Hindlimb muscle (tissue), 1 donor: ENCODE measurements around the gene SNCB. TPM values are rescaled to one million over a fixed set of nuclear protein-coding genes. Genes with fewer than 3 reads are reported as not detected.

ENCODE experiments used
- DNase-seq: peaks from one replicate; pipeline ENCODE4 v3.0.0-alpha.2; 2013
- polyA plus RNA-seq: library from polyadenylated mRNA; unstranded; fragments of 120-200 nt; gene quantifications from one replicate; pipeline ENCODE4 v1.2.1, GENCODE V29; 2013; ENCODE audit not compliant: insufficient read length

The SNCB gene
- polyA plus RNA-seq, 1 donor, result not detected

DNA sequence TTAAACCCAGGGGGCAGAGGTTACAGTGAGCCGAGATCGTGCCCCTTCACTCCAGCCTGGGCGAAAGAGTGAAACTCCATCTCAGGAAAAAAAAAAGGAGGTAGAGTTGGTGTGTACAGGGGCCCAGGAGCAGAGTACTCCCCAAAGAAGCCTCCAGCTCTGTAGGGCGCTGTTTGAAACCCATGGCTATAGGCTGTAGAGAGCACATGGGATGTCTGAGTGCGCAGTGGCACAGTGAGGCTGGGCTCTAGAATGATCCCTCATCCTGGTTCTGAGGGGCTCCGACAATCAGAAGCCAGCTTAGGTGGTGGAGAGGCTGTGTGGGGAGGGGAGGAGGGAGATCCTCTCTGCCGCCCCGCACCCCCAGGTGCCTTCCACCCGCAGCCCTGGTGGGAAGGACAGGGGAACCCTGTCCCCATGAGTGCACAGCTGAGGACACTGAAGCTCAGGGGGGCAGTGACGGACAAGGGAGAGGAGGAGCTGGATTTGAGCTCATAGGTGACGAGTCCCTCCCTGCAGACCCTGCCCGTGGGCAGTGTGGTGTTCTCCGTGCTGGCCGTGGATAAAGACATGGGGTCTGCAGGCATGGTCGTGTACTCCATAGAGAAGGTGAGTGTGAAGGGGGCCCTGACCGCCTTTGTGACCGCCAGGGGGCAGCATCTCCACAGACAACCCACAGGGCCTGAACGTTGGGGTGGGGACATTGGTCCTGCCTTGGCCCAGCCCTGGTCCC lies 56.6 kb downstream of the SNCB start:
- peak; percentile 32 for DNase-seq

Other genes starting within 250 kb of the SNCB start
- 30.3 TPM for gene NOP16, start 241.9 kb downstream of the SNCB start, polyA plus RNA-seq
- 203 TPM for gene HIGD2A, start 241.8 kb downstream of the SNCB start, polyA plus RNA-seq
- gene CLTB, start 214.0 kb downstream of the SNCB start, polyA plus RNA-seq, result 52.0 TPM
- 26.0 TPM for gene FAF2, start 182.1 kb downstream of the SNCB start, polyA plus RNA-seq
- gene RNF44, start 93.1 kb downstream of the SNCB start, polyA plus RNA-seq, result 35.5 TPM
- gene CDHR2, start 81.2 kb downstream of the SNCB start, polyA plus RNA-seq, result 0.17 TPM
- 0.75 TPM for gene GPRIN1, start 20.4 kb downstream of the SNCB start, polyA plus RNA-seq
- gene EIF4E1B, start 141 bp upstream of the SNCB start, polyA plus RNA-seq, result 0.12 TPM
- gene TSPAN17, start 16.9 kb upstream of the SNCB start, polyA plus RNA-seq, result 26.6 TPM
- gene UNC5A, start 180.0 kb upstream of the SNCB start, polyA plus RNA-seq, result 1.1 TPM